ENCODE measurements around the gene CLIC5. TPM values are rescaled to one million over a fixed set of nuclear protein-coding genes. Genes with fewer than 3 reads are reported as not detected.

Gene CLIC5
- total RNA-seq, 2 experiments from 2014 or later: 0.03 to 0.08 TPM

DNA sequence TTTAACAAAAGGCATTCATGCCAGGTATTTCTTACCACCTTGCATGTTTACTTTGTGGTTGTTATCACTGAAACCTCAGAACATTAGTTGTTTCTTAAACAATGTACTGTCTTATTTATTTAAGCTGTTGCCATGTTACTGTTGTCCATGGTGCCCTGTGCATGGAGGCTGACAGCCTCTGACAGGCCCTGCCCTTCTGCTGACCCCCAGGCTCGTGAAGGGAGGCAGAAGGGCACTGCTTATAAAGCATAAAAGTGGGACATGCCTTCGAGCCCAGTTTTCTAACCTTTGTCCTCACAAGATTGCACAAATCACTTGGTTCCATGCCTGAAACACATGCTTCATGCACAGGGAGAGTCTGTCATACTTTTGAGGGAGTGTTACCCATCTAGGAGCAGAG lies 46.7 kb upstream of the CLIC5 start:
- no peak for TF ChIP-seq EZH2phosphoT487 (IDR thresholded peaks at IDR 0.05; ENCODE audit: borderline replicate concordance, low read depth, low read length)
- TF ChIP-seq, protein P1, sequence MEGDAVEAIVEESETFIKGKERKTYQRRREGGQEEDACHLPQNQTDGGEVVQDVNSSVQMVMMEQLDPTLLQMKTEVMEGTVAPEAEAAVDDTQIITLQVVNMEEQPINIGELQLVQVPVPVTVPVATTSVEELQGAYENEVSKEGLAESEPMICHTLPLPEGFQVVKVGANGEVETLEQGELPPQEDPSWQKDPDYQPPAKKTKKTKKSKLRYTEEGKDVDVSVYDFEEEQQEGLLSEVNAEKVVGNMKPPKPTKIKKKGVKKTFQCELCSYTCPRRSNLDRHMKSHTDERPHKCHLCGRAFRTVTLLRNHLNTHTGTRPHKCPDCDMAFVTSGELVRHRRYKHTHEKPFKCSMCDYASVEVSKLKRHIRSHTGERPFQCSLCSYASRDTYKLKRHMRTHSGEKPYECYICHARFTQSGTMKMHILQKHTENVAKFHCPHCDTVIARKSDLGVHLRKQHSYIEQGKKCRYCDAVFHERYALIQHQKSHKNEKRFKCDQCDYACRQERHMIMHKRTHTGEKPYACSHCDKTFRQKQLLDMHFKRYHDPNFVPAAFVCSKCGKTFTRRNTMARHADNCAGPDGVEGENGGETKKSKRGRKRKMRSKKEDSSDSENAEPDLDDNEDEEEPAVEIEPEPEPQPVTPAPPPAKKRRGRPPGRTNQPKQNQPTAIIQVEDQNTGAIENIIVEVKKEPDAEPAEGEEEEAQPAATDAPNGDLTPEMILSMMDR (conservative IDR thresholded peaks at IDR 0.05; ENCODE audit: low read length): no peak
- Histone ChIP-seq H3K9me2 (ENCODE audit: insufficient read depth, low read length) (no peaks in the 10 kb centered on the region; the same call in 1 of the 2 replicates), H3K9me3 (ENCODE audit: low read length) (no peaks in the 10 kb centered on the region), H3K27ac (ENCODE audit: low read depth, low read length, poor library complexity, severe bottlenecking) (no peak overlapping the region), H3K4me1 (ENCODE audit: insufficient read depth, low read length, poor library complexity, severe bottlenecking) (no peaks in the 10 kb centered on the region), H4K20me1 (ENCODE audit: insufficient read depth, low read length) (no peaks in the 10 kb centered on the region), H3K4me3 (ENCODE audit: low read depth, low read length, poor library complexity, severe bottlenecking) (no peak overlapping the region), H3K4me2 (ENCODE audit: low read length) (no peak overlapping the region), H2AFZ (ENCODE audit: low read length) (no peak overlapping the region), H3K79me2 (ENCODE audit: insufficient read depth, low read depth, low read length) (no peaks in the 10 kb centered on the region), H3K36me3 (ENCODE audit: insufficient read depth, low read length) (no peaks in the 10 kb centered on the region)
- ChIA-PET CTCF (ENCODE audit: unreplicated experiment) (no interaction called here), POLR2A (interaction anchor here (0.6 kb wide), 1 partner anchor 1549 kb away, joined by 4 read pairs; no protein-coding TSS in a partner anchor)
- no peak for DNase-seq (ENCODE audit: low spot score)
- BruUV-seq (replicated peaks): no TSS peak
- intact Hi-C loops (cut with micrococcal nuclease; ENCODE audit: unreplicated experiment): no loop called here

DNA sequence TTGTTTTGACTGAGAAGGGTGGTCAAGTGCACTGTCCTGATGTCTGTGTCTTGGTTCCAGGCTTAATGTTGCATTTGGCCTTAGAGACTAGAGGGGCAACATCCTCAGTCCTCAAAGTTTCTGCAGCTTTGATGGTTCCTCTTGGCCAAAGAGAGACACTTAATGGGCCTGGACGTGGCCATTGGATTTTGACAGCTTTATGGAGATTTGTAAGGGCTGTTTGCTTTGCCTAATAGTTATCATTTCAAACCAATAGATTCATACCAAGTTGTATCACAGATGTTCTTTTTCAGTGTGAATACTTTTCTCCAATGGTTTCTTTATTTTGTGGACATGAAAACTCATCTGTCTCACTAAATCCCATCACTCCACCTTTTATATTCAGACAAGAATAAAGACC lies 45.8 kb upstream of the CLIC5 start:
- TF ChIP-seq EZH2phosphoT487 (IDR thresholded peaks at IDR 0.05; ENCODE audit: borderline replicate concordance, low read depth, low read length): no peak
- TF ChIP-seq, protein P1 (conservative IDR thresholded peaks at IDR 0.05; ENCODE audit: low read length): no peak
- no peaks in the 10 kb centered on the region for H3K9me3 ChIP-seq (ENCODE audit: low read length)
- no peak overlapping the region for H3K27ac ChIP-seq (ENCODE audit: low read depth, low read length, poor library complexity, severe bottlenecking)
- CTCF ChIA-PET (ENCODE audit: unreplicated experiment): no interaction called here
- H3K4me1 ChIP-seq (ENCODE audit: insufficient read depth, low read length, poor library complexity, severe bottlenecking): no peaks in the 10 kb centered on the region
- H3K36me3 ChIP-seq (ENCODE audit: insufficient read depth, low read length): no peaks in the 10 kb centered on the region
- no peaks in the 10 kb centered on the region for H4K20me1 ChIP-seq (ENCODE audit: insufficient read depth, low read length)
- POLR2A ChIA-PET: no interaction called here
- intact Hi-C loops (cut with micrococcal nuclease; ENCODE audit: unreplicated experiment): no loop called here
- no peaks in the 10 kb centered on the region; the same call in 1 of the 2 replicates for H3K9me2 ChIP-seq (ENCODE audit: insufficient read depth, low read length)
- H3K4me3 ChIP-seq (ENCODE audit: low read depth, low read length, poor library complexity, severe bottlenecking): no peak overlapping the region
- DNase-seq (ENCODE audit: low spot score): no peak
- no TSS peak for BruUV-seq (replicated peaks)
- H3K4me2 ChIP-seq (ENCODE audit: low read length): no peak overlapping the region
- H3K79me2 ChIP-seq (ENCODE audit: insufficient read depth, low read depth, low read length): no peaks in the 10 kb centered on the region
- H2AFZ ChIP-seq (ENCODE audit: low read length): no peak overlapping the region

DNA sequence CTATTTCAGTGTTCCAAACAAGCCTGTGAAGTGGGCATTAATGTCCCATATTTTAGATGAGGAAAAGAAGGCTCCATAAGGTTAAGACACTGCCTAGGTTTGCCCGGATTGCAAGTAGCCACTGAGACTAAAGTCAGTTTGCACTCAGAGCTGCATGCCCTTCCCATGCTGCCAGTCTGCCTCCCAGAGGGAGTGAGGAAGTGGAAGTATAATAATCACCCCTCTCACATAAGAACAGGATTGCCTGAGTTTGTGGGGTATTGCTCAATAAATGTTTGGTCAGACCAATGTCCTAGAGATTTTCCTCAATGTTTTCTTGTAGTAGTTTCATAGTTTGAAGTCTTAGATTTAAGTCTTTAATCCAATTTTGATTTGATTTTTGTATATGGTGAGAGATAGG lies 43.9 kb upstream of the CLIC5 start:
- DNase-seq (ENCODE audit: low spot score): no peak
- Histone ChIP-seq H2AFZ (ENCODE audit: low read length) (no peak overlapping the region), H3K4me1 (ENCODE audit: insufficient read depth, low read length, poor library complexity, severe bottlenecking) (no peaks in the 10 kb centered on the region), H3K79me2 (ENCODE audit: insufficient read depth, low read depth, low read length) (no peaks in the 10 kb centered on the region), H3K9me2 (ENCODE audit: insufficient read depth, low read length) (no peaks in the 10 kb centered on the region; the same call in 1 of the 2 replicates), H3K4me2 (ENCODE audit: low read length) (no peak overlapping the region), H3K36me3 (ENCODE audit: insufficient read depth, low read length) (no peaks in the 10 kb centered on the region), H4K20me1 (ENCODE audit: insufficient read depth, low read length) (no peaks in the 10 kb centered on the region), H3K9me3 (ENCODE audit: low read length) (no peaks in the 10 kb centered on the region), H3K4me3 (ENCODE audit: low read depth, low read length, poor library complexity, severe bottlenecking) (no peak overlapping the region), H3K27ac (ENCODE audit: low read depth, low read length, poor library complexity, severe bottlenecking) (no peak overlapping the region)
- ChIA-PET POLR2A (no interaction called here), CTCF (ENCODE audit: unreplicated experiment) (no interaction called here)
- BruUV-seq (replicated peaks): no TSS peak
- intact Hi-C loops (cut with micrococcal nuclease; ENCODE audit: unreplicated experiment): no loop called here
- TF ChIP-seq EZH2phosphoT487 (IDR thresholded peaks at IDR 0.05; ENCODE audit: borderline replicate concordance, low read depth, low read length): no peak
- TF ChIP-seq, protein P1 (conservative IDR thresholded peaks at IDR 0.05; ENCODE audit: low read length): no peak
